AG10803 (cell line): Measurements from ENCODE around the gene FNDC3B.
A peak's percentile ranks its signal among the peaks of the same experiment; 100 is the strongest.

Experiments used
- DNase-seq: peaks from one replicate; pipeline ENCODE4 v3.0.0; 2010; ENCODE audit warnings: low read depth
- H3K4me3 ChIP-seq: 2 replicates; pipeline ENCODE4 v1.5.1; 2011; ENCODE audit warnings: mild to moderate bottlenecking, low read length, control low read depth
- CTCF ChIP-seq: conservative IDR thresholded peaks from 2 replicates; pipeline ENCODE4 v1.5.1; 2011; ENCODE audit warnings: mild to moderate bottlenecking, low read length, control low read depth, inconsistent platforms

Gene FNDC3B

GRCh38 chr3:172442606-172443005, 403.2 kb downstream of the FNDC3B start:
- H3K4me3 ChIP-seq, result no peak overlapping the region
- TF ChIP-seq CTCF, result no peak
- no peak for DNase-seq

GRCh38 chr3:172444821-172445220, 405.4 kb downstream of the FNDC3B start:
- no peak for TF ChIP-seq CTCF
- no peak overlapping the region for H3K4me3 ChIP-seq
- no peak for DNase-seq

GRCh38 chr3:172446198-172446597, 406.8 kb downstream of the FNDC3B start:
- no peak overlapping the region for H3K4me3 ChIP-seq
- DNase-seq, result no peak
- no peak for TF ChIP-seq CTCF

- TF ChIP-seq CTCF, result no peak
- no peak for DNase-seq
- no peak within 1 kb of the TSS for H3K4me3 ChIP-seq
These were observed 408.5 kb downstream of the FNDC3B start, which contains the start of gene GHSR for GRCh38 chr3:172447611-172448579. Gene GHSR, minus strand, starts transcription at chr3:172448456. Its CDS starts 43 bp downstream, at chr3:172448413.

- TF ChIP-seq CTCF, result no peak
- DNase-seq, result no peak
- no peak overlapping the region for H3K4me3 ChIP-seq
These were observed 409.5 kb downstream of the FNDC3B start for GRCh38 chr3:172448661-172449465.

- no peak for TF ChIP-seq CTCF
- no peak overlapping the region for H3K4me3 ChIP-seq
- DNase-seq, result peak; percentile 9
These were observed 410.2 kb downstream of the FNDC3B start for GRCh38 chr3:172449466-172450149.
